ENCODE measurements around the gene VPS8.

Gene VPS8

DNA sequence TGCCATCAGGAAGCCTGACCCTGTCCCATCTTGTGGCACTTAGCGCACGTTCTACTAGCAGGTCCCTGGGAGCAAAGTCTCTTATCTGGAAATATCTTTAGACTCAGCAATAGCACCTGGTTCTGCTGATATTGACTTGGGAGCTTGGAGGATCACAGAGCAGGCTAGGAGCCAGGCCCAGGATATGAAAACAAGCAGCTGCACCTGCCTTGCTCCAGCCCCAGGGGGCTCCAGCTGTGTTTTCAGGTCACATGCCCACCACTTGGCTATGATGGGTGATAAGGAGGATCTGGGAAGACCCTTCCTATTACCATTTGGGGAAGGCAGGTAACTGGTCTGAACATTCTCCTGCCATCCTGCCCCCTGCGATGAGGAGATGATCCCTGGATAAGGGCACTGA is 253.1 kb downstream of the VPS8 start:
- DNase-seq = no peak

DNA sequence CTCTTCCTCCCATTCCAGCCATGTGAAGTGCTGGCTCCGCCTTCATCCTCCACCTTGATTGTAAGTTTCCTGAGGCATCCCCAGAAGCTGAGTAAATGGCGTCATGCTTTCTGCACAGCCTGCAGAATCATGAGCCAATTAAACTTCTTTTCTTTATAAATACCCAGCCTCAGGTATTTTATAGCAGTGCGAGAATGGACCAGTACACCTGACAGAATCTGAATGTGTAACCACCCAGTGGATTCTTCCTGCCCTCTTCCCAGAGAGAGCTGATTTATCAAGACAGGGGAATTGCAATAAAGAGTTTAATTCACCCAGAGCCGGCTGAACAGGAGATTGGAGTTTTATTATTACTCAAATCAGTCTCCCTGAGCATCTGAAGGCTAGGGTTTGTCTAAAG is 254.3 kb downstream of the VPS8 start:
- no peak for DNase-seq

DNA sequence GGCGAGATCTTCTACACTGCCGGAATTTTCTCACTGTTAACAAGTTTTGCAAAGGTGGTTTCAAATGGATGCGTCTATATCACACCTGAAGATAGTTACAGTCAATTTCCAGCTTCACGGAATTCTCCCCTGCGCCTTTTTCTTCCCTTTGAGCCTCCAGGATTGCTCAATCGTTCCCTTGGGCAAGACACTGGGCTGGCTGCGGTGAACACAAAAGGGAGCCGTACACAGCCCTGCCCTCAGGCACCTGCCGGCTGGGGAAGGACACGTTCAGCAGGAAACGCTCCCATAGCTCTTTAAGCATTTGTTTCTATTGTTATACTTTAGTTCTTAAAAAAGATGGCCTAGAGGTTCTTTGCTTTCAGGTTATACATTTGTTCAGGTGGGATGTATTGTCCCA is 255.2 kb downstream of the VPS8 start:
- DNase-seq = no peak

DNA sequence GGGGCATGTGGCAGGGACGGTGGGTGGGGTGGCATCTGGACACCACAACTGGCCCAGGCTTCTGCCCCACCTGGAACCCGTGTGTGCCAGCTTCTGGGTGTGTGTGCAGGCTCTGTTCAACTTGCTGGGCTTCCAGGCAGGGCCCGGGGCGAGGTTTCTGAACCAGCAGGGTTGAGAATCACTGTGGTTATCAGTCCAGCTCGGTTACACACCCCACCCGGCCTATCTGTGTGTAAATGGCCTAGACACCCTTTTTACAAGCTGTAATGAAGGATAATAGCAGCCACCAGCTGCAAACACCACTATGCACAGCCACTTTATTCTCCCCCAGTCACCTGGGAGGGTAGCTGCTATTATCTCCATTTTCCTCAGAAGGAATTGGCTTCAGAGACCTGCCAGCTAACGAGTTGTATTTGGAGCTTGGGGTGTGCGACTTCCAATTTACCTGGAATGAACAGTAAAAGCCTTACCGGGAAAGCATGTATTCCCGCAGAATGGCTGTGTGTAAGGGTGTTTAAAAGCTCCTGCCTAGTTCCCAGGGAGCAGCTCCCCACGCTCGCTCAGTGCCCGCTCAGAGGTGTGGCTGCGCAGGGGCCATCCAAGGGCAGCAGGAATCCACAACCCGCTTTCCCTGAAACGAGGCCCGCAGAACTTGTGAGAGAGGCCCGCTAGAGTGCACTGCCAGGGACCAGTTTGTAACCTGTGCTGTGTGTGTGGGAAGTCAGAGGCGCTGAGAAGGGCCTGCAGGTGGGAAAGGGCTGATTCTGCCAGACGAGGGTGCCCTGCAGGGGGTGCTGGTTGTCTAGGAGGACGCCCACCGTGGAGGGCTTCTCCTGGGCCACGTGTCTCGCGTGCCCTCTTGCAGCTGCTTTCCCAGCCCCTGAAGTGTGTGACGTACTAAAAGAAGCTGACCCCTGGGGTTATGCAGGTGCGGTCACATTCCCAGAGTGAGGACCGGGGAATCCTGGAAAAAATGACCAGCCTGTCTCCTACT is 257.4 kb downstream of the VPS8 start:
- no peak for DNase-seq

DNA sequence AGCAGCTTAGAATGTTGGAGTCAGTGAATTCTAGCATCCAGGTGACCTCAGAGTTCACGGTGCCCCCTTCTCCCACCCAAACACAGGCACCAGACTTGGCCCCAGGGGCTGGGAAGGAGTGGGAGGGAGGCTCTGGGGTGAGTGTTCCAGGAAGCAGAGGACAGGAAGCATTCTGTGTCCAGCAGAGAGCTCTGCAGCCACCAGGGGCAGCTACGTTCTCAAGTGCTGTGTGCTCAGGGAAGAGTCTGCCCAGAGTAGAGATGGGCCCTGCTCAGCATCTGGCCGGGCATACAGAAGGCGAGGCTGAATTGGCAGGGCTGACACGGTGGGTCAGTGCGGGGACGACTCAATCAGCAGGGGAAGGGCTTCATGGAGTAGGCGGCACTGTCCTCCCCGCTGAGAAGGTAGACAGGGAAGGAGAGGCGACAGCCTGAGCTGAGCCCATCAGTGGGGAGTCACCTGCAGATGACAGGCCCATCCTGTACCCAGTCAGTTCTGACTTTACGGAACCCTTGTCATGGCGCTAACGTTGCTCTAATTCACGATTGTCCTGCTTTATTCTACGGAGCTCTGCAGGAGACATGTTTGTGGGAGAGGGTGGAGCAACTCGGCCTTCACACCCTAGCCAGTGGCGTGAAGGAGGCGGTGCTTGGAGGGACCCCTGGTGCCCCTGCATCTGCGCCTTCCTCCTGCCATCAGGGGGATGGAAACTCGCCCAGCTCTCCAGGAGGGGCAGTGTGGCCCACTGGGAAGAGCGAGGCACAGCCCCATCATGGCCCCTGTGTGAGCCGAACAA is 258.7 kb downstream of the VPS8 start:
- DNase-seq = no peak

DNA sequence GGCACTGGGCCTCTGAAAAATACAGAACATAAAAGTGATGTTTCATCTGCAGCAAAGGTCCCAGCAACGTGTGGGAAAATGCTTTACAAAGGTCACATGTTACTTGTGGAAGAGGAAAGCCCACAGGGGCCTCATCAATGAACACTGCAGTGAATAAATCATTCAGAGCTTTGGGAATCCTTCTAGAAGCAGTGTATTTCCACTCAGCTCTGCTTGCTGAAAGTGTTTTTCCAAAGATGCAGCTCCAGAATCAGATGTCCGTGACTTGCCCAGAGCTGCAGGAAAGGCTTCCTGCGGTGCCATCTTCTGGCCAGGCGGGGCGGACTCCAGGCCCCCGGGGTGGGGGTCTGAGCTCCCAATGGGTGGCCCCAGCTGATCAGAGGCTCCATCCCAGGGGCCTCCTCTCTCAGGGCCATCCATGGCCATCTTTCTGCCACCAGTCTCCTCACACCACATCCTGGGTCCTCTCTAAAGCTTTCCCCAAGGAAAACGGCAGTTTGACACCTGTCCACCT is 259.4 kb downstream of the VPS8 start:
- no peak for DNase-seq

DNA sequence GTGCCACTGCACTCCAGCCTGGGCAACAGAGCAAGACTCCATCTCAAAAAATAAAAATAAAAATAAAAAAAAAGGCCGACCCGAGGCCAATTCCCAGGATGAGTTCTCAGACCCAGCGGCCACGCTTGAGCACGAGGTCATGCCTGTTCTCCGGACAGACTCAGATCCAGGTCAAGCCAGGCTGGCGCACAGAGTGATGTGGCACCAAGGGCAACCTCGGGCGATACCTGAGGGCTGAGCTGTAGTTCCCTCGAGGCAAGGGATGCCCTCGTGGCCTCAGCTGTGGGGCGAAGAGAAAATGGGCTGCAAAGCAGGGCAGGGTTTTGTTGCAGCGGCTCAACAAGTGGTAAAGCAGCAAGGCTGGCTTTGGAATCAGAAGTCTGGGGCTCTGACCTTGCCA is 263.6 kb downstream of the VPS8 start:
- DNase-seq = no peak

DNA sequence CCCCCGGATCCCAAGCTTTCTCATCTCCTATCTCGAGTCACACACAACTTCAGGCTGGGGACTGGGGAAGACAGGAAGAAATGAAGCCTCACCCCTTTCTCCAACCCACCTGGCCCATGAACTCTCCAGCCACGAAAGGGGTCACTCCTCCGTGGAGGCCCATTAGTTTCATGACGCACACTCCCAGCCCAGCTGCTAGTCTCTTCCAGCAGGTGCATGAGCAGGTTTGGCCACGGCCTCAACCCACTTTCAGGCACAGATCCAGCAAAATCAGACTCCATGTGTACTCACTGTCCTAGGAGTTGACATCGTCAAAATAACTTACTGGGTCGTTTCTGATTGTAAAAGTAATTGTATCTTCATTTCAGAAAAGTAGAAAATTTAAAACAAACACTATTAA is 264.3 kb downstream of the VPS8 start:
- DNase-seq = no peak

DNA sequence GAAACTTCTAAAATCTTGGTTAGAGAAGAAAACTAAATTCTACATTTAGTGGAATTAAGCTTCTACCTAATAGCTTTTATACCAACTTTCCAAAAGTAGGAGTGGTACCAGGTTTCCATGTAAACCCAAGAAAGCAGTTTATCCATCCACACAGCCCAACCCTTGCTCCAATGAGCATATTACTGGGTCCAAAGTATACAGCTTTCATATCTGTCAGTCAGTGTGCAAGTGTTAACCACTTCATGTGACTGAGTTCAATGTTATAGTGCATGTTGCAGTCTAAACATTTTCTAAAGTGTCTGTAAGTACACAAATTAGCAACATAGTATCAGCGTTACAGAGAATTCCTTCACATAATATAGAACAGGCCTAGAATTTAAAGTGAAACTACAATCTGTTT is 267.7 kb downstream of the VPS8 start:
- no peak for DNase-seq

DNA sequence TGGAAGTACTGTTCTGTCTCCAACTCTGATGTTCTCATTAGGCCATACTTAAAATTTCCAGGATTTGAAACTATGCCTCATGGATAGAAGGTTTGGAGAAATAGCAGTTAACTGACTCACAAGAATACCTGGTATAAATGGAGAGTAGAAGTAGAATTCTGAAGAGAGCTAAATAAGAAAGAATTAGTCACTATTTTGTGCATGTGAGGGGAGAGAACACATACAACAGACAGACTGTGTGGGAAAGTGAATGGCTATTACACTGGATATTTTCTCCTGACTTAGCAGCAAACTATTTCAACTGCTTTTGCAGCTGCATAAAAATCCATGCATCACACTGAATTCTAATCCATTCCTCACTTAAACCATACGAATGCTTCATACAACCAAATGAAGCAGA is 269.6 kb downstream of the VPS8 start:
- no peak for DNase-seq

DNA sequence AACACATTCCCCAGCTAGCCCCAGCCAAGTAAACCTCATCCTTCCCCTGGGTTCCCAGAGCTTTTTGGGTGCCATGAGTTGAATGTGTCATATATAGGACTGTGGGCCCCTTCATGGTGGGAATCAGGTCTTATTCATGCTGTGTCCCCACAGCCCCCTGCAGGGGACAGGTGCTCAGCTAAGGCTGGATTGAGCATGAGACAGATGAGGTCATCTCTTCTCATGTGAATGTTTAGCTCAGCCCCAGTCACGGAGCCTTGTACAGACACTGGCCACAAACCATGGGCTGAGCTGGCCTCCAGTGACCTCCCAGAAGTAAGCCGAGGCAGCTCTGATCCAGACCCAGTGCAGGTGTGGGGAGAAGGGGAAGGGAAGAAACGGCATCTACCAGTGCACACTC is 270.2 kb downstream of the VPS8 start:
- DNase-seq = no peak

DNA sequence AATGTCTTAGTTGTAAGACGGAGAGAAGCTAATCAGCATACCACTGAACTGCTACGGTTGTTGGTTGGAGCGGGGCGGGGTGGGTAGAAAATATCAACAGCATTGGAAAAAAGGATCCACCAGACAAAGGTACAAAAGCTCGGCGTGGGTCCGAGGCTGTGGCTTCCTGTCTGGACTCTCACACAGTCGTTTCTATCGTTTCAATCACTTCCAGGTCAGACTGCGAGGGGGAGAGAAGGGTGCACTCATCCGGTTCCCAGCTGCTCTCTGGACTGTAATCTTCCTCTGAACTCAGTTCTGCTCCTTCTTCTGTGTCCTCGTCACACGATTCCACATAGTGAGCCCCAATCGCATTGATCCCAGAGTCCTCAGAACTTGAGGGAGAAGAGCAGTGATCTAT is 270.9 kb downstream of the VPS8 start:
- no peak for DNase-seq

DNA sequence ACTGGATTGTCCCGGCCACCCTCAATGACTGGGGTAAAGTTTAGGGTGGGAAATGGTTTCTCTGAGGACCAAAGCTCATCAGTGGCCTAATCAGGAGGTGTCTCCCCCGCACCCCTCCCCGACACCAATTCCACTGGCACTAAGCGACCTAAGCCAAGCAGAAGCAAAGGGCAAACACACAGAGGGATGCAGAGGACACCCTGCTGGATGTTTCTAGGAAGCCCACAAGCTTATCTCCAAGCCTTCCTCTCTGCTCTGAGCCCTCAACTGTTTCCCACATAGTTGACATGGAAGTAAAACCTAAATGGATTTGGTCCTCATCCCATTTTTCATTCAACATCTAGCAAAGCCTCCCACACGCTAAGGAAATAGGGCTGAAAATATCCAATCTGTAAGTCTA is 272.4 kb downstream of the VPS8 start:
- no peak for DNase-seq

DNA sequence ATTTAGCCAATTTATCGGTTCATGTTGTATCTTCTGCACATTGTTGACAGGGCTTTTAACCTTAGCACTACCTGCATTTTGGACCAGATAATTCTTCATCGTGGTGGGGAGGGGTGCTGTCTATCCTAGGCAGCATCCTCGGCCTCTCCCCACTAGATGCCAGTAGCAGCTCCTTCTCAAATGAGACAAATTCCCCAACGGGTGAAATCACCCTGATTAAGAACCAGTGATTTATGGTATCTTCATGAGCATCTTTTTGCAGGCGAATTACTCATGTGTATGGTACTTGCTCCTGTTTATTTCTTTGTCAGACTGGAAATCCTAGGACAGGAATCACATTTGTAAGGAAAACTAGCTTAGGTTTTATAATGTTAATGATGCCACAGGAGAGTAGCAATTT is 272.9 kb downstream of the VPS8 start:
- no peak for DNase-seq

DNA sequence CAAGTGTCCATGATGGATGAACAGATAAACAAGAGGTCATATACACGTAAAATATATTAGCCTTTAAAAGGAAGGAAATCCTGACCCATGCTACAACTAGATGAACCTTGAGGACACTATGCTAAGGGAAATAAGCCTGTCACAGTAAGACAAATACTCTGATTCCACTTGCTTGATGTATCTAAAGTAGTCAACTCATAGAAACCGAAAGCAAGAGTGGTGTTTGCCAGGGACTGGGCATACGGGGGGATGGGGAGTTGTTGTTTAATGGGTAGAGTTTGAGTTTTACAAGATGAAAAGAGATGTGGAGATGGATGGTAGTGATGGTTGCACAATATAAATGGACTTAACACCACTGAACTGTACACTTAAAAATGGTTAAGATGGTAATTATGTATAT is 275.5 kb downstream of the VPS8 start:
- no peak for DNase-seq

DNA sequence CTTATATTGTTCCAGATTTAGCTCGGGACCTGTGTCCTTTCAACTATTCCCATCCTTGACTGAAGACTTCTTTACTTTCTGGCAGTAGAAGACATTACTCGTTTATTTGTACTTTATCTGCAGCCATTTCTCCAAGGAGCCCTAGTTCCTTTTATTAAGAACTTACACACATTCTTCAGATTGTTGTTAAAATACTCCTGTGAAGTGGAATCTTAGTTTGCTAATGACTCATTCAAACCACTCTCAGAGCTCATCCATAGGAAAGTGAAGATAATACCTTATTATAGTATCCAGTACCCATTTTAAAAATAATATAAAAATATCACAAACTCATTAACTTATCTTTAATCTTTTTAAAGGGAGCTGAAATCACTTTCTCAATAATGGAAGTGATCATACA is 277.4 kb downstream of the VPS8 start:
- no peak for DNase-seq

DNA sequence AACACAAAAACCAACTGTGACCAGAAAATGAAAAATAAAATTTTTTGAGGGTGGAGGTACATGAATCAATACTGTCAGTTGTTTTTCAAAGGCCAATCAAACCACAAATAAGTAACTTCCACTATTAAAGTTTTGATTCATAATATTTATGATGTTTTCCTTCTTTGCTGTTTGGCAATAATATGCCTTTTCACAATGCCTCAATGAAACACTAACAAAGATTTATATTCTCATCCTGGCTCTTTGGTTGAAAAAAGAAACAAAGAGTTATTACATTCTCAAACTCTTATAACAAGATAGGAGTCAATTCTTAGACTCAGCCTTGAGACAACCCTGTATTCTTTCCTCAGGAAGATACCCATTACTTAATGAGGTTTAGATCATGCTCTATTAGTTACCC is 277.8 kb downstream of the VPS8 start:
- DNase-seq = no peak

DNA sequence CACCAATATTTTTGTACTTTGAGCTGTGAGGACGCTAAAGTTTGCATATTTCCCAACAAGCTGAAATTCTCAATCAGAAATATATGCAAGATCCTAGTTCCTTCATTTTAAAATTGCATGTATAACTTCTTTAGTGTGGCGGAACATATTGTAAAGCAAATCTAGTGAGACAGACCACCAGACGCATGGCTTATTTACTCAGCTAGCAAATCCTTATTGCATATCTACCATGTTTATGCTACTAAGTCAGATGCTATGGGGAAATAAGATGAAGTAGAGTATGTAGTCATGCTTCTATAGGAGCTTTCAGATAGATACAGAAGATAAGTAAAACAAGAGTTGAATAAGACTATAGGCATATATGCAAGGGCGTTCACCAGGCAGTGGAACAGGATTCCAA is 278.8 kb downstream of the VPS8 start:
- no peak for DNase-seq

DNA sequence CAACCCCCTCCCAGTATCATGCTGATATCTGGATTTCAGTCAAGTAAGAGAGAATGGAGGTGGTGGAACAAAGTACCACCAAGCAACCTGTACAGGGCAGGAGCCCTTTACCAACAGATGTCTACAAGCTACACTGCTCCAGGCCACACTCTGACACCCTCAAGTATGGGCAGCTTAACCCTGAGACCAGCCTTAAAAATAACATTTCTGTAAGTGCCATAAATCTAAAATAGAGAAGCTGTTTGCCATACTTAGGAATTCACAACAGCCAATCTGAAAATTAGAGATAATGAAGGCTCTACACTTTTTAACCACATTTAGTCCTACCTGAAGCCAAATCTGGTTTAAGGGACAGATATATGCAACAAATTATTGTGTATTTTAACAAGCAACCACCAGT is 281.1 kb downstream of the VPS8 start:
- DNase-seq = no peak

DNA sequence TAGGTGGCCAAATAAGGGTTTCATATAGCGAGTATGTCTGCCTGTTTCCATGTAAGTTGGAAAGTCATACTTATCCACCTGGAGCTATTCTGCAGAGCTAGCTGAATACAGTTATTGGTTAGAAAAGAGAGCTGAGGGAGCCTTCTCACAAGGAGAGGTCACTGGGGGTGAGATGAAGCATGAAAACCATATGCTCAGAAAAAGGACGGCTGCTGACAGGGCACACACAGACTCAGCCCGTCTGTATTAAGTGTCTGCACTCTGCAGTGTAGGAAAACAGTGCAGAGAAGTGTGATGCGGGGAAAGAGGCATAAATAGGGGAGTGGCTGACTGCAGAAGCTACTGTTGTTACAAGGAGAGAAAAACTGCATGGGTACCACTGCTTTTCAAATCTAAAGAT is 282.7 kb downstream of the VPS8 start:
- DNase-seq = no peak
